ENCODE results near the gene LMX1B. TPM values are rescaled to one million over a fixed set of nuclear protein-coding genes. Genes with fewer than 3 reads are reported as not detected.
"Not testable (repeated sequence)": the region's sequence is repeated elsewhere in the genome, so short reads cannot be mapped to it uniquely, and the experiment has no call there.

Gene LMX1B
- polyA plus RNA-seq, 1 donor: 0.96 TPM

- peak; percentile 58 to 62 for DNase-seq
- H3K27me3 ChIP-seq (ENCODE audit: control insufficient read depth, insufficient read depth, low read length): peaks cover 66% of the 10 kb centered on the region
- H3K9me3 ChIP-seq (ENCODE audit: control insufficient read depth, low read depth, low read length): no peaks in the 10 kb centered on the region
- no peak overlapping the region for H3K4me3 ChIP-seq (ENCODE audit: low read length)
- peaks cover 4% of the 10 kb centered on the region for H3K4me1 ChIP-seq (ENCODE audit: control insufficient read depth, insufficient read depth, low read length)
- no peak overlapping the region for H3K27ac ChIP-seq (ENCODE audit: low read length)
- no CpG with 5 or more reads among the region's 36 CpGs for WGBS (ENCODE audit: insufficient coverage, low lambda C conversion rate)
- H3K36me3 ChIP-seq (ENCODE audit: control insufficient read depth, insufficient read depth, low read length): no peaks in the 10 kb centered on the region
Measured at GRCh38 chr9:126704892-126705766, 91.4 kb downstream of the LMX1B start.

- Histone ChIP-seq H3K36me3 (ENCODE audit: control insufficient read depth, insufficient read depth, low read length) (no peaks in the 10 kb centered on the region), H3K4me3 (ENCODE audit: low read length) (no peak overlapping the region), H3K27ac (ENCODE audit: low read length) (no peak overlapping the region), H3K9me3 (ENCODE audit: control insufficient read depth, low read depth, low read length) (no peaks in the 10 kb centered on the region), H3K4me1 (ENCODE audit: control insufficient read depth, insufficient read depth, low read length) (peaks cover 4% of the 10 kb centered on the region), H3K27me3 (ENCODE audit: control insufficient read depth, insufficient read depth, low read length) (peaks cover 62% of the 10 kb centered on the region)
- WGBS (ENCODE audit: insufficient coverage, low lambda C conversion rate): no CpG with 5 or more reads among the region's 41 CpGs
- peak in 1 of 2 donors; percentile 38 for DNase-seq
Measured at GRCh38 chr9:126705767-126706697, 92.3 kb downstream of the LMX1B start.

GRCh38 chr9:126706698-126707053 is 92.9 kb downstream of the LMX1B start:
- peaks cover 4% of the 10 kb centered on the region for H3K4me1 ChIP-seq (ENCODE audit: control insufficient read depth, insufficient read depth, low read length)
- WGBS (ENCODE audit: insufficient coverage, low lambda C conversion rate): no CpG with 5 or more reads among the region's 5 CpGs
- H3K36me3 ChIP-seq (ENCODE audit: control insufficient read depth, insufficient read depth, low read length): no peaks in the 10 kb centered on the region
- DNase-seq: no peak
- H3K27me3 ChIP-seq (ENCODE audit: control insufficient read depth, insufficient read depth, low read length): peaks cover 57% of the 10 kb centered on the region
- no peak overlapping the region for H3K27ac ChIP-seq (ENCODE audit: low read length)
- no peaks in the 10 kb centered on the region for H3K9me3 ChIP-seq (ENCODE audit: control insufficient read depth, low read depth, low read length)
- no peak overlapping the region for H3K4me3 ChIP-seq (ENCODE audit: low read length)

GRCh38 chr9:126707083-126707482 is 93.4 kb downstream of the LMX1B start:
- Histone ChIP-seq H3K4me3 (ENCODE audit: low read length) (no peak overlapping the region), H3K9me3 (ENCODE audit: control insufficient read depth, low read depth, low read length) (no peaks in the 10 kb centered on the region), H3K4me1 (ENCODE audit: control insufficient read depth, insufficient read depth, low read length) (peaks cover 4% of the 10 kb centered on the region), H3K36me3 (ENCODE audit: control insufficient read depth, insufficient read depth, low read length) (no peaks in the 10 kb centered on the region), H3K27ac (ENCODE audit: low read length) (no peak overlapping the region), H3K27me3 (ENCODE audit: control insufficient read depth, insufficient read depth, low read length) (peaks cover 55% of the 10 kb centered on the region)
- WGBS (ENCODE audit: insufficient coverage, low lambda C conversion rate): 40% methylated on average over 1 of the region's 4 CpGs
- DNase-seq: no peak

GRCh38 chr9:126707712-126708111 is 94.0 kb downstream of the LMX1B start:
- DNase-seq; H3K4me3 ChIP-seq (ENCODE audit: low read length); H3K36me3 ChIP-seq (ENCODE audit: control insufficient read depth, insufficient read depth, low read length); H3K27ac ChIP-seq (ENCODE audit: low read length); H3K9me3 ChIP-seq (ENCODE audit: control insufficient read depth, low read depth, low read length); H3K4me1 ChIP-seq (ENCODE audit: control insufficient read depth, insufficient read depth, low read length): not testable (repeated sequence)
- WGBS (ENCODE audit: insufficient coverage, low lambda C conversion rate): 80% methylated on average over 1 of the region's 10 CpGs
- peaks cover 49% of the 10 kb centered on the region for H3K27me3 ChIP-seq (ENCODE audit: control insufficient read depth, insufficient read depth, low read length)

GRCh38 chr9:126708178-126708577 is 94.5 kb downstream of the LMX1B start:
- WGBS (ENCODE audit: insufficient coverage, low lambda C conversion rate): no CpG with 5 or more reads among the region's 4 CpGs
- DNase-seq: no peak
- peaks cover 44% of the 10 kb centered on the region for H3K27me3 ChIP-seq (ENCODE audit: control insufficient read depth, insufficient read depth, low read length)
- H3K27ac ChIP-seq (ENCODE audit: low read length): no peak overlapping the region
- peaks cover 4% of the 10 kb centered on the region for H3K4me1 ChIP-seq (ENCODE audit: control insufficient read depth, insufficient read depth, low read length)
- no peak overlapping the region for H3K4me3 ChIP-seq (ENCODE audit: low read length)
- no peaks in the 10 kb centered on the region for H3K36me3 ChIP-seq (ENCODE audit: control insufficient read depth, insufficient read depth, low read length)
- H3K9me3 ChIP-seq (ENCODE audit: control insufficient read depth, low read depth, low read length): no peaks in the 10 kb centered on the region

- Histone ChIP-seq H3K36me3 (ENCODE audit: control insufficient read depth, insufficient read depth, low read length) (no peaks in the 10 kb centered on the region), H3K4me1 (ENCODE audit: control insufficient read depth, insufficient read depth, low read length) (peaks cover 4% of the 10 kb centered on the region), H3K9me3 (ENCODE audit: control insufficient read depth, low read depth, low read length) (no peaks in the 10 kb centered on the region), H3K27ac (ENCODE audit: low read length) (no peak overlapping the region), H3K4me3 (ENCODE audit: low read length) (no peak overlapping the region), H3K27me3 (ENCODE audit: control insufficient read depth, insufficient read depth, low read length) (peaks cover 37% of the 10 kb centered on the region)
- WGBS (ENCODE audit: insufficient coverage, low lambda C conversion rate): no CpG with 5 or more reads among the region's 3 CpGs
- DNase-seq: no peak
Measured at GRCh38 chr9:126709241-126709640, 95.5 kb downstream of the LMX1B start.

GRCh38 chr9:126715382-126715781 is 101.7 kb downstream of the LMX1B start:
- no peaks in the 10 kb centered on the region for H3K9me3 ChIP-seq (ENCODE audit: control insufficient read depth, low read depth, low read length)
- H3K36me3 ChIP-seq (ENCODE audit: control insufficient read depth, insufficient read depth, low read length): no peaks in the 10 kb centered on the region
- H3K27ac ChIP-seq (ENCODE audit: low read length): no peak overlapping the region
- no peaks in the 10 kb centered on the region for H3K4me1 ChIP-seq (ENCODE audit: control insufficient read depth, insufficient read depth, low read length)
- no peak for DNase-seq
- peaks cover 7% of the 10 kb centered on the region for H3K27me3 ChIP-seq (ENCODE audit: control insufficient read depth, insufficient read depth, low read length)
- H3K4me3 ChIP-seq (ENCODE audit: low read length): no peak overlapping the region

- H3K4me1 ChIP-seq (ENCODE audit: control insufficient read depth, insufficient read depth, low read length); H3K9me3 ChIP-seq (ENCODE audit: control insufficient read depth, low read depth, low read length); H3K36me3 ChIP-seq (ENCODE audit: control insufficient read depth, insufficient read depth, low read length); H3K4me3 ChIP-seq (ENCODE audit: low read length); H3K27me3 ChIP-seq (ENCODE audit: control insufficient read depth, insufficient read depth, low read length); H3K27ac ChIP-seq (ENCODE audit: low read length); DNase-seq: not testable (repeated sequence)
- WGBS (ENCODE audit: insufficient coverage, low lambda C conversion rate): no CpG with 5 or more reads among the region's 5 CpGs
Measured at GRCh38 chr9:126717441-126717840, 103.7 kb downstream of the LMX1B start.

GRCh38 chr9:126719618-126720031 is 105.9 kb downstream of the LMX1B start:
- H3K27me3 ChIP-seq (ENCODE audit: control insufficient read depth, insufficient read depth, low read length): peaks cover 19% of the 10 kb centered on the region
- no peak overlapping the region for H3K27ac ChIP-seq (ENCODE audit: low read length)
- no peaks in the 10 kb centered on the region for H3K36me3 ChIP-seq (ENCODE audit: control insufficient read depth, insufficient read depth, low read length)
- H3K4me3 ChIP-seq (ENCODE audit: low read length): no peak overlapping the region
- peaks cover 3% of the 10 kb centered on the region for H3K4me1 ChIP-seq (ENCODE audit: control insufficient read depth, insufficient read depth, low read length)
- no CpG with 5 or more reads among the region's 6 CpGs for WGBS (ENCODE audit: insufficient coverage, low lambda C conversion rate)
- H3K9me3 ChIP-seq (ENCODE audit: control insufficient read depth, low read depth, low read length): no peaks in the 10 kb centered on the region
- DNase-seq: peak; percentile 29 to 47

Measured in large intestine (tissue), 3 donors.